Measurements from ENCODE around the gene CDH13. TPM values are rescaled to one million over a fixed set of nuclear protein-coding genes. Genes with fewer than 3 reads are reported as not detected.

CDH13 gene
- total RNA-seq, 2 experiments from 2014 or later, result not detected

DNA sequence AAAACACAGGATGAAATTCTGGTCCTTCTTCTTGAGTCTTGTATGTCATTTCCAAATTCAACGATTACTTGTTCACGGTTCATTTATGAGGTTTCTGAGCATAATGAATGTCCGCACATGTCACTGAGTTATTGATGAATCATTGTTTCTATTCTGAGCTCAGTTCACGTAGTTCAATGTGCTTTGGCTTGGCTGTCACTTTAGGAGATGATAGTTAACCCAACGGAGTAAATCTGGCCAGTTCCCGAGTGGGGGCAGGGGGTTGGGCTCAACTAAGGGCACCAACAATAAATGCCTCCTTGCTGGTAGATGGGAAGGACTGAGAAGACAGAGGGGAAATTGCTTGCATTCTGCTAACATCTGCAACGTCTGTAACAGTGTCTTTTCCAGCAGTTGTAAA is 941.6 kb downstream of the CDH13 start:
- H3K9me3 Mint-ChIP-seq, result no peaks in the 10 kb centered on the region
- H3K4me3 Mint-ChIP-seq, result no peak overlapping the region
- H3K27me3 Mint-ChIP-seq, result peaks cover 7% of the 10 kb centered on the region

GRCh38 chr16:83574388-83574787 is 947.6 kb downstream of the CDH13 start:
- Mint-ChIP-seq H3K27me3 (peaks cover 4% of the 10 kb centered on the region), H3K4me1 (no peaks in the 10 kb centered on the region)

More for the DNA sequence above, 941.6 kb downstream of the CDH13 start:
- H3K36me3 Mint-ChIP-seq, result no peaks in the 10 kb centered on the region
- no peak for DNase-seq
- H3K27ac Mint-ChIP-seq, result no peak overlapping the region
- no peaks in the 10 kb centered on the region for H3K4me1 Mint-ChIP-seq

DNA sequence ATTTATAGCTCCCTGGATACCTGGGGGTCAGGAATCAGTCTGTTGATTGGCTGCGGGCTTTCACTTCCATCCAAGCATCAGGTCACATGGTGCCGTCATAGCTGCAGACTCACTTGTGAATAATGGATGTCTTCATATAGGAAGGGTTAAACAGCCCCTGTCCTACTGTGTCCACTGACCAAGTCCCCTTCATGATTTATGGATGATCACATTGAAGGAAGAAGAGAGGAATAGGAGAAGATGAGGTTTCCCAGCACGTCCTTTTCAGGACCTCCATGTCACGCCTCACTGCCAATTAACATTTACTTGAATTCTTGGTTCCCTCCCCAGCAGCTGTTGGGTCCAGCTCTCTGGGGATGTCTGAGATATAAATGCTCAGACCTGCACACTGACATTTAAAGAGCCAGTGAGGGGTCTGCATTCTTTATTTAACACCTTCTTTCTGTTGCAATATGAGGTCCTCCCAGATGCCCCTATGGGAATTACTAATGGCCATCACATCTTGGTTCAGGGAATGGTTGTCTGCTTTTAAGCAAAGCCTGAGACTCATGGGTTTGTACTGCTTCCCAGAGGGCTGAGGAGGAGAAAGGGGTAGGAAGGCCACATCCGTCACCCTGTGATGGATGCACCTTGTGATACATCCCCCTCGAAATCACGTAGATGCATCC is 950.4 kb downstream of the CDH13 start:
- H3K4me1 Mint-ChIP-seq, result no peaks in the 10 kb centered on the region
- H3K36me3 Mint-ChIP-seq, result no peaks in the 10 kb centered on the region
- peaks cover 9% of the 10 kb centered on the region for H3K27me3 Mint-ChIP-seq
- H3K27ac Mint-ChIP-seq, result no peak overlapping the region
- H3K4me3 Mint-ChIP-seq, result no peak overlapping the region
- DNase-seq, result no peak
- H3K9me3 Mint-ChIP-seq, result peaks cover 4% of the 10 kb centered on the region

More at GRCh38 chr16:83574388-83574787, 947.6 kb downstream of the CDH13 start:
- Mint-ChIP-seq H3K27ac (no peak overlapping the region), H3K36me3 (no peaks in the 10 kb centered on the region), H3K9me3 (peaks cover 4% of the 10 kb centered on the region), H3K4me3 (no peak overlapping the region)
- no peak for DNase-seq

GRCh38 chr16:83578171-83578570 is 951.4 kb downstream of the CDH13 start:
- H3K9me3 Mint-ChIP-seq, result peaks cover 4% of the 10 kb centered on the region
- no peaks in the 10 kb centered on the region for H3K36me3 Mint-ChIP-seq
- DNase-seq, result no peak
- H3K4me3 Mint-ChIP-seq, result no peak overlapping the region
- peaks cover 5% of the 10 kb centered on the region for H3K27me3 Mint-ChIP-seq
- no peaks in the 10 kb centered on the region for H3K4me1 Mint-ChIP-seq
- no peak overlapping the region for H3K27ac Mint-ChIP-seq

- peaks cover 4% of the 10 kb centered on the region for H3K9me3 Mint-ChIP-seq
- H3K4me1 Mint-ChIP-seq, result no peaks in the 10 kb centered on the region
- no peaks in the 10 kb centered on the region for H3K36me3 Mint-ChIP-seq
- no peak overlapping the region for H3K4me3 Mint-ChIP-seq
- H3K27ac Mint-ChIP-seq, result no peak overlapping the region
- H3K27me3 Mint-ChIP-seq, result peaks cover 5% of the 10 kb centered on the region
- DNase-seq, result no peak
These were observed 952.3 kb downstream of the CDH13 start for GRCh38 chr16:83579027-83579426.

DNA sequence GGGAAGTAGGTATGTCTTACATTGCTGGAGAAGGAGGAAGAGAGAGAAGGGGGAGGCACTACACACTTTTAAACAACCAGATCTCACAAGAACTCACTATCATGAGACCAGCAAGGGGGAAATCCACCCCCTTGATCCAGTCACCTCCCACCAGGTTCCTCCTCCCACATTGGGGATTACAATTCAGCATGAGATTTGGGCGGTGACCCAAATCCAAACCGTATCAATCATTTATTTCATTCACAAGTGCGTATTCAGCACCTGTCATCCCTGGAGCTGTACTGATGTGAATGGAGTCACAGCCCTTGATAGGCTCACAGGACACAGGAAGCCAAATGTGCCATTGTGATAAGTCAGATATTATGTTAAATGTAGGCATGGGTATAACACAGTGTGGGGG is 952.7 kb downstream of the CDH13 start:
- H3K36me3 Mint-ChIP-seq, result no peaks in the 10 kb centered on the region
- H3K27me3 Mint-ChIP-seq, result peaks cover 5% of the 10 kb centered on the region
- H3K4me1 Mint-ChIP-seq, result no peaks in the 10 kb centered on the region
- H3K9me3 Mint-ChIP-seq, result peaks cover 4% of the 10 kb centered on the region
- H3K4me3 Mint-ChIP-seq, result no peak overlapping the region
- DNase-seq, result no peak
- no peak overlapping the region for H3K27ac Mint-ChIP-seq

GRCh38 chr16:83581082-83581481 is 954.3 kb downstream of the CDH13 start:
- Mint-ChIP-seq H3K27ac (no peak overlapping the region), H3K4me1 (no peaks in the 10 kb centered on the region), H3K9me3 (peaks cover under 1% of the 10 kb centered on the region), H3K4me3 (no peak overlapping the region), H3K36me3 (no peaks in the 10 kb centered on the region), H3K27me3 (peaks cover 5% of the 10 kb centered on the region)
- DNase-seq, result no peak

- Mint-ChIP-seq H3K27ac (no peak overlapping the region), H3K4me3 (no peak overlapping the region), H3K4me1 (no peaks in the 10 kb centered on the region), H3K27me3 (peaks cover 5% of the 10 kb centered on the region), H3K9me3 (no peaks in the 10 kb centered on the region), H3K36me3 (no peaks in the 10 kb centered on the region)
- DNase-seq, result no peak
These were observed 955.4 kb downstream of the CDH13 start for GRCh38 chr16:83581994-83582747.

DNA sequence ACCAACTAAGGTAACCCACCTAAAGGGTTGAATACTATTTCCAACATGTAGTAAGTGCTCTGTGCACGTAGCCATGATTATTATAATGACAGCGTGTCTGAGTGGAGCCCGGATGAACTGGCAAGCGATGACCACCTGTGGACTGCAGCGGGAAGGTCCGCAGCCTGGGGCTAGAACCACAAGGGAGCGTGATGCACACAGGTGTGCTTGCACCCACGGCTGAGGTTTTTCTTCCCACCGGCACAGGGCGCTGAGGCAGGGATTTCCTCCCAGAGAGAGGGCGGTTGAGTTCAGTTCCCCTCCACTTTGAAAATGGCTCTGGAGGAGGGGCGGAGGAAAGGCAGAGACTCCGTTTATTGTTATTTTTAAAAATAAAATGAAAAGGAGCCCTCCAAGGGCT is 959.3 kb downstream of the CDH13 start:
- H3K4me1 Mint-ChIP-seq, result no peaks in the 10 kb centered on the region
- H3K27me3 Mint-ChIP-seq, result no peaks in the 10 kb centered on the region

DNA sequence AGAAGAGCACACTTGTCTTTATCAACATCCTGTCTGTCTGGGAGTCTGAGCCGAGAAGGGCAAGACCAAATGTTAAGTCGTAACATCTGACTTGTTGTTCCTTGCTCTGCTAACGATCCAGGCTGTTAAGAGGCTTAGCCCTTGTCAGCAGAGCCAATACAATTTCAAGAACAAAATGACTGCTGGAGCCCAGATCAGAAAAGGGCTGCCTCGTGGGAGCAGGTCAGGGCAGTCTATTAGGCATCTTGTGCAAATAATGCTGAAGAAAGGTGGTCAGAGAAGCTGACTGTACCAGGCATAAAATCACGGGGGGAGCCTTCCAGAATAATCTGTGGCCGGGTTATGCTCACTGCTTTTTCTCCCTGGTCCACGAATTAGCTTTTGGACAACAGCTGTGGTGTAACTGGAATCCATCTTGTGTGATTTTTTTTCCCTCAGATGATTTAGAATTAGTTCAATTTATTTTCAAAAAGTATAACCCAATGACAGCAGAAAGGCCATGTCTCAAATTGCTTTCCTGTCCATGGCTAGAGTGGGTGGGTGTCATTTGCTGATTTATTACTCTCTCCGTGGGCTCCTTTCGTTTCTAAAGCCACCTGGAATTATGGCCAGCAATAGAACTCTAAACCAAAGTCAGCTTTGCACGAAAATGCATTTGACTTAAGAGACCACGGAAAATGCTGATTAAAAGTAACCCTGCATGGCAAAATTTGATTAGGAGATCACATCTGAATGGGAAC is 959.9 kb downstream of the CDH13 start:
- Mint-ChIP-seq H3K27ac (no peak overlapping the region), H3K36me3 (no peaks in the 10 kb centered on the region), H3K4me3 (no peak overlapping the region), H3K27me3 (no peaks in the 10 kb centered on the region), H3K4me1 (no peaks in the 10 kb centered on the region), H3K9me3 (no peaks in the 10 kb centered on the region)
- no peak for DNase-seq

More for the DNA sequence above, 959.3 kb downstream of the CDH13 start:
- Mint-ChIP-seq H3K27ac (no peak overlapping the region), H3K9me3 (no peaks in the 10 kb centered on the region), H3K4me3 (no peak overlapping the region), H3K36me3 (no peaks in the 10 kb centered on the region)
- no peak for DNase-seq

DNA sequence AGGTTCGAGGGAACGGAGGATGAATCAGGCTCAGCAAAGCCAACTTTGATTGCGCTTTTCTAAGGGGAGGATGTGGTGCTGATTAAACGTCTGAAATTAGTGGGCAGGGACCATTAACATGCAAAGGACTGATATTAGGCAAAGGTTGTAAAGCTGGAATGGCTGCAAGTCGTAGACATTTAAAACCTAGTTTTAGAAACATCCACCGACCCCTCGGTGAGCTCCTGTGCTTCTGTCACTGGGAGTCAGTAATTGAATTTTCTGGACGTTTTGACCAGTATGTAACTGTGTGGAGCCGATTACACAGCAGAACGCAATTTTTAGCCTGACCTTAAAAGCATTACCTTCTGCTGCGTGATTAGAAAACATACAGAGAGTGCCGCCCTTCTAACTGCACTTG is 960.4 kb downstream of the CDH13 start:
- Mint-ChIP-seq H3K9me3 (no peaks in the 10 kb centered on the region), H3K4me1 (no peaks in the 10 kb centered on the region), H3K36me3 (no peaks in the 10 kb centered on the region), H3K27ac (no peak overlapping the region), H3K27me3 (no peaks in the 10 kb centered on the region), H3K4me3 (no peak overlapping the region)
- no peak for DNase-seq

DNA sequence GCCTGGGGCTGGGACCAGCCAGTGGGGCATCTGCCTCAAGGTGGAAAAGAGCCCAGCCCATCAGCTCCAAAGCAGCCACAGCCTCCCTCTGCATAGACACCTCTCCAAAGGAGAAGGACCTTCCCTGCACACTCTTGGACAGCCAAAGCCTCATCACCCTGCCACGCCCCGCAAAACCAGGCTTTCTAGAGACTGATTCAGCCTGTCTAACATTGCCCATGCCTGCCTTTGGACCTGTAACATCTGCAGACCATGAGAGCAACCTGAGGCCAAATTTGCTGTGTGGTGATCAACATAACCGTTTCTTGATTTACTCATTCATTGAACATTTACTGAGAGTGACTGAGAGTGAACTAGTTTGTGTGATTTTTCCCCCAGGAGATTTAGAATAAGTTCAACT is 961.3 kb downstream of the CDH13 start:
- Mint-ChIP-seq H3K9me3 (no peaks in the 10 kb centered on the region), H3K4me3 (no peak overlapping the region), H3K27me3 (no peaks in the 10 kb centered on the region), H3K36me3 (no peaks in the 10 kb centered on the region), H3K27ac (no peak overlapping the region), H3K4me1 (no peaks in the 10 kb centered on the region)
- no peak for DNase-seq

DNA sequence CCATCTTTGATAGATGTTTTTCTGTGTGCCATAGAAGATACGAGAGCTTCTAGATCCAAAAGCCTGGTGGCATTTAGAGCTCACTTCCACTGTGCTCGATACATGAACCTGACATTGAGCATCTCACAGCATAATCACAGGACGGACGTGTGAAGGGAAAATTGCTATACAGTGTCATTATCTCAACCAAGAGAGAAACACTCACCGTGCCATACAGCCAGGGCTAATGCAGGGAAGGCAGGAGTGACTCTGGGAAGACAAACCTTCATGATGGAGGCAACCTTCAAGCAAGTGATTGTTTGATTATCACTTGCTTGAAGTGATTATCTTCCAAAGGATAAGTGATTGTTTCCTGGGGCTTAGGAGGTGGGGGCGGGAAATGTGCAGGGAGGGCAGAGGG is 962.8 kb downstream of the CDH13 start:
- no peaks in the 10 kb centered on the region for H3K4me1 Mint-ChIP-seq
- H3K27me3 Mint-ChIP-seq, result no peaks in the 10 kb centered on the region
- no peaks in the 10 kb centered on the region for H3K36me3 Mint-ChIP-seq
- no peak overlapping the region for H3K4me3 Mint-ChIP-seq
- DNase-seq, result no peak
- no peak overlapping the region for H3K27ac Mint-ChIP-seq
- H3K9me3 Mint-ChIP-seq, result no peaks in the 10 kb centered on the region

GRCh38 chr16:83592778-83593177 is 966.0 kb downstream of the CDH13 start:
- DNase-seq, result no peak
- no peaks in the 10 kb centered on the region for H3K4me1 Mint-ChIP-seq
- H3K27me3 Mint-ChIP-seq, result no peaks in the 10 kb centered on the region
- no peak overlapping the region for H3K27ac Mint-ChIP-seq
- H3K9me3 Mint-ChIP-seq, result no peaks in the 10 kb centered on the region
- no peaks in the 10 kb centered on the region for H3K36me3 Mint-ChIP-seq
- no peak overlapping the region for H3K4me3 Mint-ChIP-seq

GRCh38 chr16:83599789-83600462 is 973.2 kb downstream of the CDH13 start:
- H3K4me3 Mint-ChIP-seq, result no peak overlapping the region
- DNase-seq, result no peak
- no peaks in the 10 kb centered on the region for H3K9me3 Mint-ChIP-seq
- no peaks in the 10 kb centered on the region for H3K36me3 Mint-ChIP-seq
- H3K27ac Mint-ChIP-seq, result no peak overlapping the region
- peaks cover 3% of the 10 kb centered on the region for H3K27me3 Mint-ChIP-seq
- H3K4me1 Mint-ChIP-seq, result no peaks in the 10 kb centered on the region

All from activated naive CD8-positive, alpha-beta T cell treated with anti-CD3 and anti-CD28 coated beads for 36 hours (primary cell).